Measurements from ENCODE around the gene POP4. TPM values are rescaled to one million over a fixed set of nuclear protein-coding genes. Genes with fewer than 3 reads are reported as not detected.
A peak's percentile ranks its signal among the peaks of the same experiment; 100 is the strongest.

The POP4 gene
- total and polyA plus RNA-seq, 2 of the 8 experiments (the other 6 are each of a cell fraction or from before 2014, with no cell fraction given): 29.1 to 41.5 TPM

- TF ChIP-seq SIN3A (conservative IDR thresholded peaks at IDR 0.05 in 1 of 2, IDR thresholded peaks at IDR 0.05 in 1 of 2; ENCODE audit: low read depth in 1 of 2, low read length in 2 of 2) (0 out of 4 replicates have a peak, but pooled peaks of 1 of the 2 experiments have one; percentile 46), SP2 (IDR thresholded peaks at IDR 0.05; ENCODE audit: low read length) (no peak), CBX8 (IDR thresholded peaks at IDR 0.05; ENCODE audit: borderline replicate concordance, low read depth, low read length) (no peak)
These were observed 9.9 kb upstream of the POP4 start (continued) for GRCh38 chr19:29596080-29596727.
